NCI-H2081 (cell line): ENCODE data around the gene TLX2.
A peak's percentile ranks its signal among the peaks of the same experiment; 100 is the strongest.
"Not testable (repeated sequence)": the region's sequence is repeated elsewhere in the genome, so short reads cannot be mapped to it uniquely, and the experiment has no call there.

Source experiments
- DNase-seq, 2 experiments: peaks; one replicate each; lab custom pipeline; 2025; lab: John Stamatoyannopoulos, UW

Gene TLX2

GRCh38 chr2:74554820-74555531, 40.7 kb downstream of the TLX2 start:
- peak in 1 of 2 experiments; percentile 37 for DNase-seq

GRCh38 chr2:74555610-74556103, 41.4 kb downstream of the TLX2 start:
- DNase-seq, result no peak

GRCh38 chr2:74556159-74556558, 41.9 kb downstream of the TLX2 start:
- no peak for DNase-seq

GRCh38 chr2:74556831-74557370, 42.7 kb downstream of the TLX2 start:
- no peak for DNase-seq

- DNase-seq, result no peak
Measured at GRCh38 chr2:74558284-74559230, 44.3 kb downstream of the TLX2 start.

GRCh38 chr2:74559912-74560311, 45.7 kb downstream of the TLX2 start:
- no peak for DNase-seq

- no peak for DNase-seq
Measured at GRCh38 chr2:74560591-74560990, 46.3 kb downstream of the TLX2 start.

- DNase-seq, result not testable (repeated sequence)
Measured at GRCh38 chr2:74561022-74561421, 46.8 kb downstream of the TLX2 start.

- DNase-seq, result no peak
Measured at GRCh38 chr2:74562126-74562775, 48.0 kb downstream of the TLX2 start.

GRCh38 chr2:74564222-74564621, 50.0 kb downstream of the TLX2 start:
- DNase-seq, result no peak

- DNase-seq, result no peak
Measured at GRCh38 chr2:74566076-74566753, 52.0 kb downstream of the TLX2 start.

GRCh38 chr2:74566754-74567085, 52.5 kb downstream of the TLX2 start:
- DNase-seq, result no peak
